SK-N-MC (cell line): ENCODE data around the gene TP63.

Experiments
- EZH2 ChIP-seq: fragments of 200-600 bp; sonication (generic); IDR thresholded peaks from one replicate; pipeline ENCODE4 v1.6.1; 2017; ENCODE audit warnings: antibody characterized with exemption
- POLR2AphosphoS5 ChIP-seq: IDR thresholded peaks from 2 replicates; pipeline ENCODE4 v1.6.1; 2012; ENCODE audit warnings: mild to moderate bottlenecking, low read depth, low read length, borderline replicate concordance

DNA sequence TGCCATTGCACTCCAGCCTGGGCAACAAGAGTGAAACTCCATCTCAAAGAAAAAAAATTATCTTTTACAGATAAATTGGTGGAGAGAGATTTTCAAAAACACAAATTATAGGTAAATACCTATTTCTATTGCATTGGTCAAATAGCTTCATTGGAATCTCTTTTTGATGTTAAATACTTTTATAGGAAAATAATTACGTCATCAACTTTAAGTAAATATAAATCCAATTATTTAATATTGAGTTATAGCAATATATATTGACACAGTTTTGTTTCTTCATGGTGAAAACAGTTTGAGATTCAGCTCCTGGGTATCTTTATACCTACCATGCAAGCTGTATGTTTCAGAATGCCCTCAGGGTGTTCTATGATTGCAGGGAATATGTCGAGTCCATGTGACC lies 172.1 kb downstream of the TP63 start:
- TF ChIP-seq EZH2 (no peak), POLR2AphosphoS5 (no peak)
